ENCODE results near the gene LXN.
"Not testable (repeated sequence)": the region's sequence is repeated elsewhere in the genome, so short reads cannot be mapped to it uniquely, and the experiment has no call there.

The LXN gene

DNA sequence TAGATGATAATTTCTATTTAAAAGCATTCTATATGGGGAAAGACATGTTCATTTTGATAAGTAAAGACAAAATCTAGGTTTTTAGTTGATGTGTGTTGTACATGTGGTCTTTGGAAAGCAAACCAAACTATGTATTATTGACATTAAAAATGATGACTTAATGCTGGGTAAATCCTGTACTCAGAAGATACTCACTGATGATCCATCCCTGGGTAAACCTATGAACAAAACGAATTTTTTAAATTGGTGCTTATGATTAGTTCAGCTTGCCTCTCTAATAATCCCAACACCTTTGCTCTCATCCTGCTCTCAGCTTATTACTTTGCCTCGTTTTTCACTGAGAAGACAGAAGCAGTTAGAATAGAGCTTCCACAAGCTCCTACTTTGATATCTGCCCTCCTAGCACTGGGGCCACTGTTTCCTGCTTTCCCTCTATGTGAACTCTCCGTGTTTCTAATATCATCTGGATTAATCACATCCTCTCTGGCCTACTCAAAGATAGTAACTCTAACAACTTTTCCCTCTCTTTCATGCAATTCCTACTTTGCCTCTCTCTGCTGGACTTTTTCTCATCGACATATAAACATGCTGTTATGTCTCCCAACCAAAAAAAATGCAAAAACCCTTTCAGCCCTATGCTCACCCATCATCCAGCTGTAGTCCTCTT lies 30.5 kb upstream of the LXN start:
- Histone ChIP-seq H2AFZ (ENCODE audit: low read length, unreplicated experiment) (no peak overlapping the region), H3K36me3 (ENCODE audit: insufficient read depth, low read length) (peaks cover 5% of the 10 kb centered on the region; the same call in 1 of the 2 replicates), H3K27ac (ENCODE audit: low read depth, low read length) (peak overlapping the region; percentile 83), H3K4me3 (ENCODE audit: low read depth, low read length) (peak overlapping the region; percentile 20; the same call in 1 of the 2 replicates), H3K79me2 (ENCODE audit: control insufficient read depth, insufficient read depth, low read length, unreplicated experiment) (peaks cover 7% of the 10 kb centered on the region), H3K4me1 (ENCODE audit: control insufficient read depth, insufficient read depth, low read length, unreplicated experiment) (peaks cover 40% of the 10 kb centered on the region), H3K27me3 (ENCODE audit: insufficient read depth, low read length) (no peaks in the 10 kb centered on the region)

DNA sequence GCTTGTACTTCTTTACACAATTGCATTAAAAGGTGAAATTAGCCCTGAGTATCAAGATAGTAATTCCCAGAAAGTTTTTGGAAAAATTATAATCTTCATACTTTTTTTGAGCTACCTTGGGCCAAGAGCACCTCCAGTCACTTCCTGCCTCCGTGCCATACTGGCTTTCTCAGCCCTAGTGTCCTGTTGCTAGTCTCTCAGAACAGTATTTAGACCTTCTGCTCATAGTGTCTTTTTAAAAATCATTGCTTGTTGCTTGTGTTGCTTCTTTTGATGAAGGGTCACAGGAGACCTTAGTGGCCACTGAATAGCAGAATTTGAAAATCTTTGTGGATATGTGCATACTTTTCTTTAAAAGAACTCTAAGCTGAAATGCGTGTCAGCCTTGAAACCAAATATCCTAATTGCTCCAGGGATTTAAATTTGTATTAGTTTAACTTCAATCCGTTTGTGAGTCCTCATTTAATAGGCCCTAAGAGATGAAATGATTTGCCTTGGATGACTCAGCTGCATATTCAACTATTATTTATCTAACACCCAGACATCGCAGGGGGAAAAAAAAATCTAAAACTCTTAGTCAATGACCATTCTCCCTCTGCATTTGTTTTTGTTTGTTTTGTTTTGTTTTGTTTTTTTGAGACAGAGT lies 29.1 kb upstream of the LXN start:
- H3K79me2 ChIP-seq (ENCODE audit: control insufficient read depth, insufficient read depth, low read length, unreplicated experiment), result peaks cover 7% of the 10 kb centered on the region
- H3K36me3 ChIP-seq (ENCODE audit: insufficient read depth, low read length), result 0 out of 2 replicates have a peak, but pooled peaks cover 4% of the 10 kb centered on the region
- peak overlapping the region; percentile 28; the same call in 1 of the 2 replicates for H3K4me3 ChIP-seq (ENCODE audit: low read depth, low read length)
- H3K27ac ChIP-seq (ENCODE audit: low read depth, low read length), result peak overlapping the region; percentile 72
- peaks cover 40% of the 10 kb centered on the region for H3K4me1 ChIP-seq (ENCODE audit: control insufficient read depth, insufficient read depth, low read length, unreplicated experiment)
- H2AFZ ChIP-seq (ENCODE audit: low read length, unreplicated experiment), result no peak overlapping the region
- H3K27me3 ChIP-seq (ENCODE audit: insufficient read depth, low read length), result no peaks in the 10 kb centered on the region

DNA sequence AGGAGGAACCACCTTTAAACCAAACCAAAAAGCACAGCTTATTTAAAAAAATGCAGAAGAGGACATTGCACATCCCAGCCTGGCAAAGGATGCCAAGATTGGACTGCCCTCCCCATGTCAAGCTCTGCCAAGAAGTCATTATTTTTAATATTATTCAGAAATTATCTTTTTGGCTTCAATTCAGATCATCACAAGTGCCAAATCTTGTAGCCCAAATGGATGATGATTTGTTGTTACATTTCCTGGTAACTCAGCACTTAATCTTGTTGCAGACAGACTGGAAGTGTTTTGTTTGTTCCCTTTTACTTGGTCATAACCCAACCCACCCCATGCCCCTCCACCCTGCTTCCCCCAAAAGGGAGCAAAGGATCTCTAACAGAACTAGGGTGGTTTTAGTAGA lies 28.1 kb upstream of the LXN start:
- Histone ChIP-seq H2AFZ (ENCODE audit: low read length, unreplicated experiment) (no peak overlapping the region), H3K79me2 (ENCODE audit: control insufficient read depth, insufficient read depth, low read length, unreplicated experiment) (peaks cover 7% of the 10 kb centered on the region), H3K36me3 (ENCODE audit: insufficient read depth, low read length) (0 out of 2 replicates have a peak, but pooled peaks cover 4% of the 10 kb centered on the region), H3K27ac (ENCODE audit: low read depth, low read length) (peak overlapping the region; percentile 72), H3K27me3 (ENCODE audit: insufficient read depth, low read length) (no peaks in the 10 kb centered on the region), H3K4me3 (ENCODE audit: low read depth, low read length) (no peak overlapping the region), H3K4me1 (ENCODE audit: control insufficient read depth, insufficient read depth, low read length, unreplicated experiment) (peaks cover 40% of the 10 kb centered on the region)

DNA sequence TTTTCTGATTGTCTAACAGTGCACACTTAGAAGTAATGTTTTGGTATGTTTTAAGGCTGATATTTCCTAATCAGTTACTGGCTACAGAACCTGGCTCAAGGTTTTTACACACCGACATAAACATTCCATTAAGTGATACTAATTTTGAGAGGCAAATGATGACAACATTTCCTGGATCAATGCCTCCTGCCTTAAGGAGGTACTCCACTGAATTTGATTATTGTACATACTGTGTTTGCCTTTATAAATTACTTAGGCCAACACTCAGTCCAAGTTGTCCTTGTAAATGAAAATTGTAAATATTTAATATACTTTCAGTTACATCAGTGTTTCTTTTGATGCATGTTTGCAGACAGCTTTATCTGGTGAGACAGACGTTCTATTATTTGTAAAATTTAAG lies 24.2 kb upstream of the LXN start:
- no peaks in the 10 kb centered on the region for H3K27me3 ChIP-seq (ENCODE audit: insufficient read depth, low read length)
- H2AFZ ChIP-seq (ENCODE audit: low read length, unreplicated experiment), result no peak overlapping the region
- peaks cover 16% of the 10 kb centered on the region for H3K36me3 ChIP-seq (ENCODE audit: insufficient read depth, low read length)
- no peak overlapping the region for H3K4me3 ChIP-seq (ENCODE audit: low read depth, low read length)
- no peaks in the 10 kb centered on the region for H3K79me2 ChIP-seq (ENCODE audit: control insufficient read depth, insufficient read depth, low read length, unreplicated experiment)
- H3K27ac ChIP-seq (ENCODE audit: low read depth, low read length), result no peak overlapping the region
- H3K4me1 ChIP-seq (ENCODE audit: control insufficient read depth, insufficient read depth, low read length, unreplicated experiment), result peaks cover 16% of the 10 kb centered on the region

DNA sequence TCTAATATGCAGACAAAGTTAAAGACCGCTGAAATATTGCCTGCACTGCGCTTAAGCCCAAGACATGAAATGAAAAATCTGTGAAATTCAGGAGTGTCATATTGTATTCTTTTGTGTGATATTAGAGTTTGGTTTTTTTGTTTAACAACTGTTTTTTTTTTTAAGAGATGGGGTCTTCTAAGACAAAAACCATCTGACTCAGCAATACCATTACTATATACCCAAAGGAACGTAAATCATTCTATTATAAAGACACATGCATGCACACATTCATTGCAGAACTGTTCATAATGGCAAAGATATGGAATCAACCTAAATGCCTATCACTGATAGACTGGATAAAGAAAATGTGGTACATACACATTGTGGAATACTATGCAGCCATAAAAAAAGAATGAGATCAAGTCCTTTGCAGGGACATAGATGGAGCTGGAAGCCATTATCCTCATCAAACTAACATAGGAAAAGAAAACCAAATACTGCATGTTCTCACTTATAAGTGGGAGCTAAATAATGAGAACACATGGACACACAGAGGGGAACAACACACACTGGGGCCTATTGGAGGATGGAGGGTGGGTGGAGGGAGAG lies 21.5 kb upstream of the LXN start:
- H3K36me3 ChIP-seq (ENCODE audit: insufficient read depth, low read length), result peaks cover 25% of the 10 kb centered on the region
- not testable (repeated sequence) for H3K4me3 ChIP-seq (ENCODE audit: low read depth, low read length); H2AFZ ChIP-seq (ENCODE audit: low read length, unreplicated experiment); H3K79me2 ChIP-seq (ENCODE audit: control insufficient read depth, insufficient read depth, low read length, unreplicated experiment); H3K27me3 ChIP-seq (ENCODE audit: insufficient read depth, low read length); H3K4me1 ChIP-seq (ENCODE audit: control insufficient read depth, insufficient read depth, low read length, unreplicated experiment); H3K27ac ChIP-seq (ENCODE audit: low read depth, low read length)

DNA sequence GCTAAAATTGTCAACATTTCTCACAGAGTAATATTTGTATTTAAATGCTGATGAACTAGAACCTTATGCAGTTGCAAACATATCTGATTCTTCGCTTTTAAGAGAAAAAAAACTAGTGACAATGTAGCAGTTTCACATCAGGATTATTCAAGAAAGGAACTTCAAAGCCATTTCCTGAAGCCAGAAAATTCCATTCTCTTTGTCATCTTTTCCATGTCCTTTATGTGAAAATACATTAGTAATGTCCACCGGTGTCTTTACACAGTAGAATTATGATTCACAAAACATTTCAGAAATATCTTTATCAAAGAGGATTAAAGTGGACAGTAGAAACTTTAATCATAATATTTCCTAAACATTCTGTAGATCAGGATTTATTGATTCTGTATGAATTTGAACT lies 12.7 kb upstream of the LXN start:
- Histone ChIP-seq H3K27ac (ENCODE audit: low read depth, low read length) (peak overlapping the region; percentile 12; the same call in 1 of the 2 replicates), H3K36me3 (ENCODE audit: insufficient read depth, low read length) (0 out of 2 replicates have a peak, but pooled peaks cover 2% of the 10 kb centered on the region), H3K4me3 (ENCODE audit: low read depth, low read length) (no peak overlapping the region), H3K79me2 (ENCODE audit: control insufficient read depth, insufficient read depth, low read length, unreplicated experiment) (no peaks in the 10 kb centered on the region), H3K27me3 (ENCODE audit: insufficient read depth, low read length) (no peaks in the 10 kb centered on the region), H3K4me1 (ENCODE audit: control insufficient read depth, insufficient read depth, low read length, unreplicated experiment) (peaks cover 18% of the 10 kb centered on the region), H2AFZ (ENCODE audit: low read length, unreplicated experiment) (no peak overlapping the region)

DNA sequence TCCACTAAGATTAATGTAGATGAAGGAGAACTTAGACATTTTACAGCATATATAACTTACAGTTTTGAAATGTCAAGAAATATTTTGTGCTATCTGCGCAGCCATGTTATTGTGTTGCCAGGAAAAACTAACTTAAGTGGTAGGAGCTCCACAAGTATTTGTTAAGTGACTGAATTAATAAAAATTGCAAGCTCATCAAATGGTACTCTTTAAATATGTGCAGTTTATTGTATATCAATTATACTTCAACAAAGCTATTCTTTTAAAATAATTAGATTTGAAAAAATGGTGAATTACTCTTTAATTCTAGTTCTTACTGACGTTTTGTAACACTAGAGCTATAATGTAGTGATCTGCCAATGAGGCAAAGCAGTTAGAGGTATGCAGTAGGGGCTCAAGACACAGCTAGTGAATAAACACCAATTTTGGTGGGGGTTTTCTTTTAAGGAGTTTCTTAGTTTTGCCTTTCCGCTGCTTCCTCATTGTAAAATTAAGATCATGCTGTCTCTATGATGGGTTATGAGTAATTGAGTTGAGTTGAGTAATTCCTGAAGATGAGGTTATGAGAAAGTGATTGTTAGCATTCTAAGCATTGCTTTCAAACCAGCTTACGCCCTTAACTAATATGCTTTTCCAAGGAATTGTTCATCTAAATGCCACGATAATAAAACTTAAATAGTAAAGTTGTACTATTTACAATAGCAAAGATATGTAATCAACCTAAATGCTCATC lies 10.9 kb upstream of the LXN start:
- H3K4me1 ChIP-seq (ENCODE audit: control insufficient read depth, insufficient read depth, low read length, unreplicated experiment), result peaks cover 27% of the 10 kb centered on the region
- H2AFZ ChIP-seq (ENCODE audit: low read length, unreplicated experiment), result no peak overlapping the region
- H3K36me3 ChIP-seq (ENCODE audit: insufficient read depth, low read length), result 0 out of 2 replicates have a peak, but pooled peaks cover 2% of the 10 kb centered on the region

DNA sequence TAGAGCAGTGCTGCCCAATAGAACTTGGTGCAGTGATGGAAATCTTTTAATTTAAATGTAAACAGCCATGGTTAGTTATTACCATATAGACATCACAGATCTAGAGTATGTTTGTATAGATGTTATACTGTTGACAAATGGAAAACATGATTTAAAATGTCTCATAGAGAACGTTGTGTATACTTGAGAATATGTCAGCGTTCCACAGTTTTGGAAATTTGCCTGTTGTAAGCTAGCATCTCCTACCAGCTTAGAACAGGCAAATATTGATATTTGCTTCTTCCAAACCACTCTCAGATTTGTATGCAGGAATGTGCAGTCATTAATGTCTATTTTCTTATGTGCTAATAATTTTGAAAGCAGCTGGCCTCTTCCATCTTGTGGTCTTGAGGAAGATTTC lies 8.4 kb upstream of the LXN start:
- Histone ChIP-seq H2AFZ (ENCODE audit: low read length, unreplicated experiment) (no peak overlapping the region), H3K79me2 (ENCODE audit: control insufficient read depth, insufficient read depth, low read length, unreplicated experiment) (no peaks in the 10 kb centered on the region), H3K27ac (ENCODE audit: low read depth, low read length) (no peak overlapping the region), H3K4me3 (ENCODE audit: low read depth, low read length) (no peak overlapping the region), H3K4me1 (ENCODE audit: control insufficient read depth, insufficient read depth, low read length, unreplicated experiment) (peaks cover 27% of the 10 kb centered on the region), H3K27me3 (ENCODE audit: insufficient read depth, low read length) (no peaks in the 10 kb centered on the region), H3K36me3 (ENCODE audit: insufficient read depth, low read length) (0 out of 2 replicates have a peak, but pooled peaks cover 2% of the 10 kb centered on the region)

More for the DNA sequence above, 10.9 kb upstream of the LXN start:
- Histone ChIP-seq H3K4me3 (ENCODE audit: low read depth, low read length) (no peak overlapping the region), H3K27ac (ENCODE audit: low read depth, low read length) (peak overlapping the region; percentile 55), H3K27me3 (ENCODE audit: insufficient read depth, low read length) (no peaks in the 10 kb centered on the region), H3K79me2 (ENCODE audit: control insufficient read depth, insufficient read depth, low read length, unreplicated experiment) (no peaks in the 10 kb centered on the region)

DNA sequence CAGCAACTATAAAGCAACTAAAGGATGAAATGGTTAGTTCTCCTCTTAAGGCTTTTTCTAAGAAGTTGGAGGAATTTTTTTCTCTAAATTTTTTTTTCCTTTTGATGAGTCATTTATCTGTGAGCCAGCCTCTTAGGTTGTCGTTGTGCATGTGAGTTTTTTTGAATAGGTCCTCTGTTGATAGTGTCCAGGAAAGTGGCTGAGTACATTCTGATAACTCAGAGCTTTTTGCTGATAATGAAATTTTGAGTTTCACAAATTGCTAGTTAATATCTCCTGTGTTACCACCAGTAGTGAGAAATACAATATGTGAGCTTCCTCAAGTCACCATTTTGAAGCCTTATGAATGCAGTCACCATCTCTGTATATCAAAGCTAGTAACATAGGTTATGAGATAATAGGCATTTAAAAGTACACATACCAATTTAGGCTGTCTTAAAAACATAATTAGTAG lies 7.1 kb upstream of the LXN start:
- Histone ChIP-seq H3K79me2 (ENCODE audit: control insufficient read depth, insufficient read depth, low read length, unreplicated experiment) (no peaks in the 10 kb centered on the region), H3K4me3 (ENCODE audit: low read depth, low read length) (no peak overlapping the region), H3K27ac (ENCODE audit: low read depth, low read length) (no peak overlapping the region), H3K27me3 (ENCODE audit: insufficient read depth, low read length) (no peaks in the 10 kb centered on the region), H2AFZ (ENCODE audit: low read length, unreplicated experiment) (no peak overlapping the region), H3K4me1 (ENCODE audit: control insufficient read depth, insufficient read depth, low read length, unreplicated experiment) (peaks cover 19% of the 10 kb centered on the region), H3K36me3 (ENCODE audit: insufficient read depth, low read length) (no peaks in the 10 kb centered on the region)

DNA sequence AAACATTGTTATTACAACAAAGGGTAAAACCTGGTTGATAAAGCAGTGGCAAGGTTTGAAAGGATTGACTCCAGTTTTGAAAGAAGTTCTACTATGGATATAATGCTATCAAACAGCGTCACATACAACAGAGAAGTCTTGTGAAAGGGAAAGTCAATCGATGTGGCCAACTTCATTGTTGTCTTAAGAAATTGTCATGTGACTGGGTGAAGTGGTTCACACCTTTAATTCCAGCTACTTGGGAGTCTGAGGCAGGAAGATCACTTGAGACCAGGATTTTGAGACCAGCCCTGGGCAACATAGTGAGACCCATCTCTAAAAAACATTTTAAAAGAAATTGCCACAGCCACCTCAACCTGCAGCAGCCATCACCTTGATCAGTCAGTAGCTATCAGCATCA lies 6.2 kb upstream of the LXN start:
- H3K27me3 ChIP-seq (ENCODE audit: insufficient read depth, low read length), result no peaks in the 10 kb centered on the region
- no peak overlapping the region for H3K4me3 ChIP-seq (ENCODE audit: low read depth, low read length)
- H2AFZ ChIP-seq (ENCODE audit: low read length, unreplicated experiment), result no peak overlapping the region
- no peaks in the 10 kb centered on the region for H3K79me2 ChIP-seq (ENCODE audit: control insufficient read depth, insufficient read depth, low read length, unreplicated experiment)
- no peaks in the 10 kb centered on the region for H3K36me3 ChIP-seq (ENCODE audit: insufficient read depth, low read length)
- H3K4me1 ChIP-seq (ENCODE audit: control insufficient read depth, insufficient read depth, low read length, unreplicated experiment), result peaks cover 15% of the 10 kb centered on the region
- no peak overlapping the region for H3K27ac ChIP-seq (ENCODE audit: low read depth, low read length)

Data from ACC112 (cell line).